Adipose tissue (tissue), 3 donors: Measurements from ENCODE around the gene ABCA1. TPM values are rescaled to one million over a fixed set of nuclear protein-coding genes. Genes with fewer than 3 reads are reported as not detected.
"Not testable (repeated sequence)": the region's sequence is repeated elsewhere in the genome, so short reads cannot be mapped to it uniquely, and the experiment has no call there.

Experiments
- H3K27ac ChIP-seq: one replicate; pipeline ENCODE4 v1.5.1; 2013; ENCODE audit warnings: low read depth, low read length
- WGBS, 3 donors: extraction: QIAGEN DNeasy Blood & Tissue Kit; methylation state at CpG; one replicate each; pipeline ENCODE4 v1.1.7; 2013; 5-methylcytosine and 5-hydroxymethylcytosine counted together
- polyA plus RNA-seq, 3 donors: library from polyadenylated mRNA; stranded (reverse); fragments of 200-250 nt; gene quantifications; one replicate each; pipeline ENCODE4 v1.2.3, GENCODE V29; 2013
- donor health status: healthy with polysubstance abuse.
- donor health status: Bipolar disorder and iron deficiency.
- donor health status: healthy.

Gene ABCA1
- polyA plus RNA-seq, result 10 to 100 TPM in 2 of 3 donors, 1 to 10 TPM in 1; 2.8 to 38.1 (median 14.4) TPM

GRCh38 chr9:104927912-104928740, at the start of gene ABCA1:
Gene ABCA1, minus strand, starts transcription at chr9:104928155. Its CDS starts 24,476 bp downstream, at chr9:104903679.
- no peak within 1 kb of the TSS for H3K27ac ChIP-seq
- 4 to 7% (median 6%) methylated on average over 52 to 53 of the region's 53 CpGs for WGBS, 3 donors

- H3K27ac ChIP-seq, result no peak overlapping the region
Measured at GRCh38 chr9:104977580-104977979, 49.6 kb upstream of the ABCA1 start.

- H3K27ac ChIP-seq, result no peak overlapping the region
- 93 to 95% (median 94%) methylated on average over 6 of the region's 6 CpGs for WGBS, 3 donors
Measured at GRCh38 chr9:104977168-104977567, 49.2 kb upstream of the ABCA1 start.

- 71 to 89% (median 84%) methylated on average over 8 to 9 of the region's 9 CpGs for WGBS, 3 donors
- not testable (repeated sequence) for H3K27ac ChIP-seq
Measured at GRCh38 chr9:104975966-104976595, 48.1 kb upstream of the ABCA1 start.

GRCh38 chr9:104974053-104974962, 46.4 kb upstream of the ABCA1 start:
- 49 to 63% (median 59%) methylated on average over 8 of the region's 8 CpGs for WGBS, 3 donors
- no peak overlapping the region for H3K27ac ChIP-seq

- no peak overlapping the region for H3K27ac ChIP-seq
- 77 to 93% (median 91%) methylated on average over 4 of the region's 4 CpGs for WGBS, 3 donors
Measured at GRCh38 chr9:104972242-104972866, 44.4 kb upstream of the ABCA1 start.

- no peak overlapping the region for H3K27ac ChIP-seq
- WGBS, 3 donors, result 89 to 95% (median 93%) methylated on average over 3 of the region's 3 CpGs
Measured at GRCh38 chr9:104971511-104971910, 43.6 kb upstream of the ABCA1 start.

GRCh38 chr9:104970271-104970987, 42.5 kb upstream of the ABCA1 start:
- H3K27ac ChIP-seq, result no peak overlapping the region
- WGBS, 3 donors, result 72 to 84% (median 72%) methylated on average over 8 of the region's 8 CpGs

GRCh38 chr9:104969116-104969515, 41.2 kb upstream of the ABCA1 start:
- H3K27ac ChIP-seq, result no peak overlapping the region
- 64 to 73% (median 67%) methylated on average over 4 of the region's 4 CpGs for WGBS, 3 donors

- 2 to 3% (median 3%) methylated on average over 50 of the region's 50 CpGs for WGBS, 3 donors
Measured at GRCh38 chr9:104968025-104968982, 40.3 kb upstream of the ABCA1 start.

GRCh38 chr9:104963076-104963475, 35.1 kb upstream of the ABCA1 start:
- WGBS, 3 donors, result 89 to 97% (median 95%) methylated on average over 6 of the region's 6 CpGs
- H3K27ac ChIP-seq, result no peak overlapping the region

More at GRCh38 chr9:104968025-104968982, 40.3 kb upstream of the ABCA1 start:
- H3K27ac ChIP-seq, result peak overlapping the region; percentile 71

- 72 to 83% (median 78%) methylated on average over 6 of the region's 6 CpGs for WGBS, 3 donors
- no peak overlapping the region for H3K27ac ChIP-seq
Measured at GRCh38 chr9:104961701-104962359, 33.9 kb upstream of the ABCA1 start.

GRCh38 chr9:104961238-104961637, 33.3 kb upstream of the ABCA1 start:
- no peak overlapping the region for H3K27ac ChIP-seq
- WGBS, 3 donors, result 68 to 79% (median 71%) methylated on average over 5 of the region's 5 CpGs

- 40 to 56% (median 44%) methylated on average over 2 of the region's 2 CpGs for WGBS, 3 donors
Measured at GRCh38 chr9:104960662-104961061, 32.7 kb upstream of the ABCA1 start.

GRCh38 chr9:104958751-104959150, 30.8 kb upstream of the ABCA1 start:
- 36 to 44% (median 44%) methylated on average over 1 of the region's 1 CpG for WGBS, 3 donors
- no peak overlapping the region for H3K27ac ChIP-seq

More at GRCh38 chr9:104960662-104961061, 32.7 kb upstream of the ABCA1 start:
- no peak overlapping the region for H3K27ac ChIP-seq

GRCh38 chr9:104958006-104958405, 30.1 kb upstream of the ABCA1 start:
- 57 to 73% (median 68%) methylated on average over 4 of the region's 4 CpGs for WGBS, 3 donors
- not testable (repeated sequence) for H3K27ac ChIP-seq
